NCI-H2081 (cell line): ENCODE measurements around the gene HEPACAM2.

Experiments
- DNase-seq, 2 experiments: peaks; one replicate each; lab custom pipeline; 2025; lab: John Stamatoyannopoulos, UW

The HEPACAM2 gene

GRCh38 chr7:93202594-93203250 is 23.5 kb downstream of the HEPACAM2 start:
- no peak for DNase-seq

GRCh38 chr7:93198472-93198871 is 27.8 kb downstream of the HEPACAM2 start:
- DNase-seq = no peak

- DNase-seq = no peak
Observed at GRCh38 chr7:93196336-93196735, 29.9 kb downstream of the HEPACAM2 start.

GRCh38 chr7:93194386-93194785 is 31.9 kb downstream of the HEPACAM2 start:
- no peak for DNase-seq

- DNase-seq = no peak
Observed at GRCh38 chr7:93188870-93189634, 37.2 kb downstream of the HEPACAM2 start.

- no peak for DNase-seq
Observed at GRCh38 chr7:93185303-93186027, 40.8 kb downstream of the HEPACAM2 start.

- no peak for DNase-seq
Observed at GRCh38 chr7:93179173-93179572, 47.1 kb downstream of the HEPACAM2 start.

- peak; percentile 63 to 68 for DNase-seq
Observed at GRCh38 chr7:93178213-93178612, 48.1 kb downstream of the HEPACAM2 start.

GRCh38 chr7:93176992-93177580 is 49.2 kb downstream of the HEPACAM2 start:
- no peak for DNase-seq

GRCh38 chr7:93175219-93175618 is 51.0 kb downstream of the HEPACAM2 start:
- no peak for DNase-seq

GRCh38 chr7:93172683-93173082 is 53.6 kb downstream of the HEPACAM2 start:
- no peak for DNase-seq

- no peak for DNase-seq
Observed at GRCh38 chr7:93171606-93172226, 54.6 kb downstream of the HEPACAM2 start.

GRCh38 chr7:93165447-93165846 is 60.8 kb downstream of the HEPACAM2 start:
- no peak for DNase-seq

GRCh38 chr7:93164766-93165165 is 61.5 kb downstream of the HEPACAM2 start:
- no peak for DNase-seq

GRCh38 chr7:93161181-93161762 is 65.0 kb downstream of the HEPACAM2 start:
- DNase-seq = no peak

- no peak for DNase-seq
Observed at GRCh38 chr7:93160410-93160809, 65.9 kb downstream of the HEPACAM2 start.

- no peak for DNase-seq
Observed at GRCh38 chr7:93159490-93159889, 66.8 kb downstream of the HEPACAM2 start.

GRCh38 chr7:93156884-93157283 is 69.4 kb downstream of the HEPACAM2 start:
- no peak for DNase-seq

GRCh38 chr7:93150200-93150835 is 76.0 kb downstream of the HEPACAM2 start:
- DNase-seq = no peak

GRCh38 chr7:93148727-93149126 is 77.5 kb downstream of the HEPACAM2 start:
- DNase-seq = no peak

GRCh38 chr7:93148144-93148543 is 78.1 kb downstream of the HEPACAM2 start, which contains the start of gene SAMD9L:
SAMD9L (minus strand) TSS chr7:93148385; CDS start chr7:93135971, 12,414 bp downstream.
- no peak for DNase-seq
